Measurements from ENCODE around the gene NOL9.
"Not testable (repeated sequence)": the region's sequence is repeated elsewhere in the genome, so short reads cannot be mapped to it uniquely, and the experiment has no call there.

NOL9 gene

DNA sequence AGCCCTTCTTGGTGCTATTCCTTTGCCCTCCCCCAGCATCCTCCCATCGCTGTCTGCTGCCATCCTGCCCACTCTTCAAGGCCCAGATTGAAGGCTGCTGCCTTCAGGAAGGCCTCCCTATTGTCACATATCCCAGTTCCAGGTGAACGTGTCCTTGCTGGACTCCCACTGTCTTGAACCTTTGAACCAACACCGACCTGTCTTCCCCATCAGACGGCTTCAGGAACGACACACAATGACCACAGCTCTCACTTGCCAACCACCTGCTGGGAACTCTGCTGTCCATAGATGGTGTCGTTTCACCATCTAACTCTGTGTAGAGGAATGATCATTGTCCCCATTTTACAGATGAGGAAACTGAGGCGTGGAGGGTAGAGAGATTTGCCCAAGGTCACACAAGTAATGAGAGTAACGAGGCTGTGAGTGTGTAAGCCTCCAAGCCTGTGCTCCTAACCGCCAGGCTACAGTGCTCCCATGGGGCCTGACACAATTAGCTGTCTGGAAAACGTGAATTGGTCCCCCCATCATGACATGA, 53.0 kb downstream of the NOL9 start:
- no peak for DNase-seq

DNA sequence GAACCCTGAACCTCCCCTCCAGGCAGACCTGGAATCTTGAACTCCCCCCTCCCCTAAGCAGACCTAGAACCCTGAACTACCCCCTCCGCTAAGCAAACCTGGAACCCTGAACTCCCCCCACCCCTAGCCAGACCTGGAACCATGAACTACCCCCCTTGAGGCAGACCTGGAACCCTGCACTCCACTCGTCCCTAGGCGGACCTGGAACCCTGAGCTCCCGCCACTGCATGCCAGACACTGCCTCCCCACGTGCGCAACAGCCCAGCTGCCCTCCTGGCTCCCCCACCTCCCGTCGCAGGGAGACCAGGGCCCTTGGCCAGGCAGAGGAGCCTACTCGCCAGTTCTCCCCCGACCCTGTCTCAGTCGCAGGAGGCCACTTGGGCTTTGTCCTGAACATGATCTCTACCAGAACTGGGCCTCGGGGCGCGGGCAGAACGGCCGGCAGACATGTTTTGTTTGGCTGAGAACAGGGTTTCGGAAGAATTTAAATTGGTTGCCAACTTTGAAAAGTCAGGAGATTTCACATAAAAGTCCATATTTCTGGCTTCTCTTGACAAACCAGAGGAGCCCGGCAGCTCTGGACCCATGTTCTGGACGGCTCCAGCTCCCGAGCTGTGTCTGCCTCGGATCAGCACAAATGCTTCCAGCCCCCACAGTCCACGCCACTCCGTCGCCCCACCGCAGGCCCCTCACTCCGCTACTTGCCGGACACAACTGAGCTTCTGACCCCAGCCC, 53.6 kb downstream of the NOL9 start:
- DNase-seq: no peak

DNA sequence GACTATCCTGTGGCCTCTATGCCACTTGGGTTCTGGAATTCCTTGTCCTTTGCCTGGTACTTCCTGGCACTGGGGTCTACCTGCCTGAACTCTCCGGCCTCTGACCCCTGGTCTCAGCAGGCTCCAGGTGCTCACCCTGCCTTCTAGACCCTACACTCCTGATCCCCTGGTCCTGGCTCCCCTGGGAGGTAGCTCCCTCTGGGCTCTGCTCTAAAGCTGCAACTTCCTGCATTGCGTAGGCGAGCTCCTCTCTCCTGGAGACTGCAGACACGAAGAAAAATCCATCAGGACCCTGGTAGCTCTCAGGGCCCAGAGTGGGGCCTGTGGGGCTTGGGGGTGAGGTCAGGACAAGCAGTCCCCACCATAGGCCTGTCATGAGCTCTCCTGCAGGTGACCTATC, 55.0 kb downstream of the NOL9 start:
- no peak for DNase-seq

DNA sequence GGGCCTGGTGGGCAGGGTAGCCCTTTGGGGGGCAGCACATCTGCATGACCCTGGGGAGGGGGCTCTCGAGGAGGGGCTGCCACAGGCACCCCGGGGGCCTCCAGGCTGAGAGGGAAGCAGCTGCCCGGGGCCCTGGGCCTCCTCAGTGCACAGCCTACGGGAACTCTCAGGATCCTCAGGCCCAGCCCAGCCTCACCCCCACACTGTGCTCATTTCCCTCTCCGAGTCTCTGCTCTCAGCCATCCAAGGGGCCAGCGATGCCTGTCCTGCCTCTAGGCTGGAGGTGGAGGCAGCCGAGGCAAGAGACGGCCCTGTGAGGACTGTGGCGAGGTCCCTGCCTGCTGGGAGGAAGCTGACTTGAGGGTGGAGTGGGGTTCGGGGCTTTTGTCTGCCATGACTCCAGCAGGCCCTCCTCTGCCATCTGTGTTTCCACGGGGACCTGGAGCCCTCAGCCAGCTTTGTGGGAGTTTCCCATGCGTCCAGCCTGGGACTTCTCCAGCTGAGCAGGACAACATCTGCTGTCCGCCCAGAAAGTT, 55.7 kb downstream of the NOL9 start:
- DNase-seq: no peak

DNA sequence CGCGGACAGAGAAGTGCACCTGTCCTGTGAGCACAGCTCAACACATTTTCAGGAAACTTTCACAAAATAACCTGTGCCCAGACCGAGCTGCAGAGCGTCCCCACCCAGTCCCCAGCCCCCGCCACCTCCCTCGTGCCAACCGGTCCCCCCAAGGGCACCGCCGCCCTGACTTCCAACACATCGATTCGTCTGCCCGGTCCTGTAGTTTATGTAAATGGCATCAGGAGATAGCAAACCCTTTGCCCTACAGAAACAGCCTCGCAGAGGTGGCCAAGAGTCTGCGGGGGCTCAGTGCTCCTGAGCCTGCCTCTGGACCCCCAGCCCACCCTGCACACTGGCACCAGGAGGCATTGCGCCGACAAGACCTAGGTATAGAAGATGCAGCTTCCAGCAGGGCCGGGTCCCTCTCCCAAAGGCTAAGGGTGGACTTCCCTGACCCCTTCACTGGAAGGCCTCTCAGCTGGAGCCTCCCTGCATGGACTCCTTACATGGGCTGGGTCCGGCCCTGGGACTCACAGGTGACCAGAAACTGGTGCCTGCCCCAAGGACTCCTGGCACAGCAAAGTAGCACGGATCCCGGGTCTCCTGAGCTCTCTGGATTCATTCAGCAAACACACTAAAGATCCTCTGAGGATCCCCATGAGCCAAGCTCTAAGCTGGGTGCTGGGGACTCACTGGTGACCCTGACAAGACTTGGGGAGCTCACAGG, 56.3 kb downstream of the NOL9 start:
- DNase-seq: no peak

DNA sequence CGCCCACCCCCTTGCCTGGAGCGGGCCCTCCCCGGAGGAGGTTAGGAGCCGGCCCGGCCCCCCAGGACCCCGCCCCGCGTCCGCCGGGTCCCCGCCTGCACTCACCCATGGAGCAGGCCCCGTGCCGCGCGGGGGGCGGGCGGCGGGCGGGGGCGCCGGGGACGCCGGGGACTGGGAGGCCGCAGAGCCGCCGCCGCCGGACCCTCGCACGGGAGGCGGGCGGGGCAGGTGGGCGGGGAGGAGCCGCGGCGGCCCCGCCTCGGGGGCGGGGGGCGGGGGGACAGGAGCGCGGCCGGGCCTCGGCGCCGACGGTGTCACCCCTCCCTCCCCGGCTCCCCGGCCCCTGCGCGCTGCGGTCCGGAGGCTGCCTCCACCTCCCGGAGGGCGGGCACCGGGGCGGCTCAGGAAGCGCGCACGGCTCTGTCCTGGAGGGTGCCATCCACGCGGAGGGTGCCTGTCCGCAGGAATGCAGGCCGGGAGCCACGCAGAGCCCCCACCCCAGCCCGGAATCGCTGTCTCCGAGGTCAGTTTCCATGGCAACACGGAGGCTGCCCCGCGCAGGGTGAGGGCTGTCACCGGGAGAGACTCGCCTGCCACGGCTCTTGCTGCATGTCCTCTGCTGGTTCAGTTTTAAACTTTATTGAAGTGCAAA, 57.0 kb downstream of the NOL9 start:
- DNase-seq: peak; percentile 60

DNA sequence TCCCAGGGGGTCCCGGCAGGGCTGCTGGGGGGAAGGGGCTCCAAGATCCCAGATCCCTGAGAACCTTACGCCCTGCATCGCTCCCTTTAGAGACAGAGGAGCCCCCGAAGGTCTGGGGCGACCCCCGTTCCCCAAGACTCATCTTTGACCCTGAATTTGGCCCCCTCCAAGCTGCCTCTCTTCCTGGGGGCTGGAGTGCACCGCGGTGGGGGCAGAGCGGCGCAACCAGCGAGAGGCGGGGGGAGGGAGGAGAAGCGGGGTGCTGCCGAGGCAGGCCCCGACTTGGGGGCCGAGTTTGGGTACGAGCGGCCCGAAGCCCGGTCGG, 57.5 kb downstream of the NOL9 start:
- DNase-seq: no peak

DNA sequence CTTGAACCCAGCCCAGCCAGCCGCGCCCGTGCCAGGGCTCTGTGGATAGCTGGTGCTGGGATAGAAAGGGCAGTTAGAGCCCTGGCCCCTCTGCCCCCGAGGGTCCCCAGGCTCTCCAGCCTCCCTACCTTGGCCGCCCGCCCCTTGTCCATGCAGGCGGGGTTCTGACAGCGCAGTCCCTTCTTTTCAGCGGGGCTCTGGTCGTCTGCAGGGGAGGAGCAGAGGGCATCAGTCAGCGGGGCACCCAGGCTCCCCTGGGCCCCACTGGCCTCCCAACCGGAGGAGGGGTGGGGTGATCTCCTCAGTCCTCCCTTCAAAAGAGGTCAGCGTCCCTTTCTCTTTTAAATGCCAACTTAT, 58.0 kb downstream of the NOL9 start:
- no peak for DNase-seq

DNA sequence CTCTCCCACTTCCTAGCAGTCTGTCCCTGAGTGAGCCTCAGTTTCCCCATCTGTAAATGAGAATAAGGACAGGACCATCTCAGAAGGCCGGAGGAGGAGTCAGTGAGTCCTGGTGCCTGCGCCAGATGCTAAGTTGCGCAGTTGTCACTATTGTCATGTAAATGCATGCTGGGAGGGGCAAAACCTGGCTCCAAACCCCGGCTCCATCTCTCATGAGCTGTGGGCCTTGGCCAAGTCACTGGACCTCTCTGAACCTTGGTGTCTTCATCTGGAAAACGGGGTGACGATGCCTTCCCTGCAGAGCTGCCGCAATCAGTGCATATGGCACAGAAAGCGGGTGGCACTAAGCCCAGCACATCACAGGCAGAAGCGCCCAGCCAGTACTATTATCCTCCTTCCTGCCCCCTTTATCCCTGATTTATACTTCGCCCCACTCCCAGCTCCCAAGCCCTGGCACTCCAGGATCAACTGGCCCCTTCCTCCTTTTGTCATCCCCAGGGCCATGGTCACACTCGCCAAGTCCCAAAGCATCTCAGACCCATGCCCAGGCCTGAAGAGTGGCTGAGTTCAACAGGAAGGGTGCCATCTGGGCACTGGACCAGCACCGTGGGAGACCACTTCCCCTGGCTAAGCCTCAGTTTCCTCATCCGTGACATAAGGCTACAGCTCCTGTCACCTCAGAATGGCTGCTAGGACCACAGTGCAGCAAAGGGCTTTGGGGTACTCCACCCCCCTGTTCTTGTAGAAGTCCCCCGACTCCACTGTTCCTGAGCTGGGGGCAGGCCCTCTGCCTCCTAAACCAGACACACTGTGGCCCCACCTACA, 58.6 kb downstream of the NOL9 start:
- DNase-seq: no peak

DNA sequence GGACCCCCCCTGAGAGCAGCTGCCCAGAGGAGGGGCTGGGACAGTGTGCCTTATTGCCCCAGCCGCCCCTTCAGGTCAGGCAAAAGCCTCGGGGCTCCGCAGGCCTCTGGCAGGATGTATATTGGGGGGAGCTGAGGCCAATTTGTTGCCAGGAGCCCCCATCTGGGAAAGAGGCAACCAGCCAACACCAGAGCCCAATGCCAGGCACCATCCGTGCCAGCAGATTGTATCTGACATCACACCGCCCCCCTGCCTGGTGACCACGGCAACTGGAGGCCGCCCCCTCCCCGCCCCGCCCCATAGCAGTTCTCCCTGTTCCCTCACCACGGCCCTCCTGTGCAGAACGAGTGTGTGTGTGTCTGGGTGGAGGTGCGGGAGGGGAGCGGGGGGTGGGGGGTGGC, 59.3 kb downstream of the NOL9 start:
- DNase-seq: no peak

DNA sequence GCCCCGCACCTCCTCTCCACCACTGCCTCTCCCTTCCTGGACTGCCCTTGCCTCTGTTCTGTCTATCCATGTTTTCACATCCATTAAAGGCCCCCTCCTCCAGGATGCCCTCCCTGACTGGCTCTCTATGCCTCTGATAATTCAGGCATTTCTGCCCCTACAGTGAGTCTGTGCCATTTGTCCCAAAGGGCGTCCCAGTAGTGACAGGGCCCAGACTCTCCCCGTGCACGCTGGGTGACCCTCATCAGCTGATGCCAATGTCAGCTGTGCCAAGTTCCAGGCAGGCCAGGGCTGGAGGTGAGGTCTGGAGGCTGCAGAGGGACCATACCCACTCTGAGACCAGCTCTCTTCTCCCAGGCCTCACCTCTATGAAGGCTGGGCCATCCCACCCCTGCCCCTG, 59.7 kb downstream of the NOL9 start:
- DNase-seq: no peak

DNA sequence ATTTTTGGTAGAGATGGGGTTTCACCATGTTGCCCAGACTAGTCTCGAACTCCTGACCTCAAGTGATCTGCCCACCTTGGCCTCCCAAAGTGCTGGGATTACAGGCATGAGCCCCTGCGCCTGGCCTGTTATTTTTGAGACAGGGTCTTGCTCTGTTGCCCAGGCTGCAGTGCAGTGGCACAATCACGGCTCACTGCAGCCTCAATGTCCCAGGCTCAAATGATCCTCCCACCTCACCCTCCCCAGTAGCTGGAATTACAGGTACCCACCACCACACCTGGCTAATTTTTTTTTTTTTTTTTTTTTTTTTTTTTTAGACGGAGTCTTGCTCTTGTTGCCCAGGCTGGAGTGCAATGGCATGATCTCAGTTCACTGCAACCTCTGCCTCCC, 60.5 kb downstream of the NOL9 start:
- not testable (repeated sequence) for DNase-seq

DNA sequence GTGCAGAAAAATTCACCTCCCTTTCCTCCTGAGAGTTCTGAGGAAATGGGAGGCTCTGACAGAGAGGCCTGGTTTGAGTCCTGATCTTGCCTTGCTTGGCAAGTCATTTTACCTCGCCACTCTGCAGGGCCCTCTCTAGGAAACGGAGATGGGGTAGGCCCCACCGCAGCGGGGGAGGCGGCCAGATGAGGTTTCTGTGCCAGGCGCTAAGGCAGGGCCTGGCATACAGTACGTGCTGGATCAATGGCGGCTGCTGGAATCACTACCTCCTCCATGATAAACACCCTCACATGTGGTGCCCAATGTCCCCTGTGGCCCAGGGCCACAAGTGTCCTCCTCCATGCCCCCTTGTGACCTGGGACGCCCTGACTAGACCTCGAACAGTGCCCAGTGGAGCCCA, 62.3 kb downstream of the NOL9 start:
- DNase-seq: no peak

DNA sequence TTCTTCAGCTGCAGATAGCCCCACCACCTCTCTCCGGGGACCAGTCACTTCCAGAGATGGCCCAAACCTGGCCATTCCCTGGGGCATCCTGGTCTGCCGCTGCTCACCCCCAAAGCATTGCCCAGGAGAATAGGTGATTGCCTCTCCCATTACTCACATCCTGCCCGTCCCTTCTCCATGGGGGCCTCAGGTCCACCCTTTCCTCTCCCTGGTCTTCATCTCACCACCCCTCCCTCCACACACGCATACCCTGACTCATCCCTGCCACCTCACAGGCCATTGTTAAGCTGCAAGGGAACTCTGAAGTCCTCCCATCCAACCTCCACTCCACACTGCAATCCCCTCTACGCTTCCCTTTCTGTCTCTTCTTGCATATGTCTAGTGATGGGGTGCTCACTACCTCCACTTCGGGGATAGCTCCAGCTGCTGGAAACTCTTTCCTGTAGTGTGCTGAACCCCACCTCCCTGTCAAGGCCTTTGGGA, 62.8 kb downstream of the NOL9 start, which contains the start of gene PLEKHG5:
PLEKHG5 (minus strand) TSS at position 188 of the 483 bp plus-strand sequence. CDS start 14,096 bp downstream, outside the sequence.
- no peak for DNase-seq

DNA sequence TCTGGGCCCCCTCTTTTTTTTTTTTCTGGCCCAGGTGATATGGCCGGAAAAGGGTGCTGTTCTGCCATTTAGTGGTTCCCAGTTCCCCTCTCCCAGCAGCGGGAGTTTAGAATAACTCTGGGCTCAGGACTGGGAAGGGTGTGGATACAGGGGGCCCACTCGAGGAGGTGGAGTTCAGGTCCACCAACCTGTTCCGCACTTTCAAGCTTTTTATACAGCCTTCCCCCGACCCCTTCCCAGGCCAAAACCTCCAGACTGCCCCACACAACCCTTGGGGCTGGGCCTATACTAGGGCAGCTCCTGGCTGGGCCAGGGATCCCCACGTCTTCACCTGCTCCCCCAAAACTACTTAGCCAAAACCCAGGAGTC, 63.2 kb downstream of the NOL9 start:
- DNase-seq: no peak

DNA sequence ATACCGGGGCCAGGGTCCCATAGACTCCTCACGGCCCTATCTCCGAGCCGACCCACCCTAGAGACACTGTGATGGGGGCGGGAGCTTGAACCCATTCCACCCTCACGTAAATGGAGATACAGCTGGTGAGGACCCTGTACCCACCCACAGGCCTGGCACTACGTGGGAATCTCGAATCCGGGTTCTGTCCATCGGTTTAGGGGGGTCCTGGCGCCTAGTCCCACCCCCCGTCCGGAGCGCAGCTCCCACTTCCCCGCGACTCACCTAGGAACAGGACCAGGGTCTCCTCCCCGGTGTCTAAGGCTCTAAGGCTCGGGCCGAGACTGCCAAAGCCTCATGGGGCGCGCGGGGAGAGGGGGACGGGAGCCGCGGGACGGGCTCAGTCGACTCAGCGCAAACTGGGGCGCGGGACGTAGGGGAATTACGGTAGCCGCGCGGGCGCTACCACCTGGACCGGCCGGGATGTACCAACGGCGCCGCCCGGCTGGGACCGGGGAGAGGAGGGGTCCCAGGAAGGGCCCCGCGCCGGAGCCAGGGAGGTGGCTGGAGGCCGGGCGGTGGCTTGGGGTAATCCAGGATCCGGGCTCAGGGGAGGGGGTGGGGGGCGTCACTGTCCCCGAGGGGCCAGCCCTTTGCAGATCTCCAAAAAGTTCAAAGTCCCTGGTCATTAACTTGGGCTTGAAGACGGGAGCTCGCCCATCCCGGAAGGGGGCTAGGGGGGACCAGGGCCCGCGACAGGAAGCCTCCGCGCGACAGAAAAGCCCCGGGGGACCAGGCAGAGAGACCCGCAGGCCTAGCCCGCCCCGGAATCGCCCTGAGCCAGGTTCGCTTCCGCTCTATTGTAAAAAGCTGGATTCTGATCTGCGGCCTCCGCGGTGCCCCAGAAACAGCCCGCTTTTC, 63.9 kb downstream of the NOL9 start:
- peak; percentile 55 for DNase-seq

DNA sequence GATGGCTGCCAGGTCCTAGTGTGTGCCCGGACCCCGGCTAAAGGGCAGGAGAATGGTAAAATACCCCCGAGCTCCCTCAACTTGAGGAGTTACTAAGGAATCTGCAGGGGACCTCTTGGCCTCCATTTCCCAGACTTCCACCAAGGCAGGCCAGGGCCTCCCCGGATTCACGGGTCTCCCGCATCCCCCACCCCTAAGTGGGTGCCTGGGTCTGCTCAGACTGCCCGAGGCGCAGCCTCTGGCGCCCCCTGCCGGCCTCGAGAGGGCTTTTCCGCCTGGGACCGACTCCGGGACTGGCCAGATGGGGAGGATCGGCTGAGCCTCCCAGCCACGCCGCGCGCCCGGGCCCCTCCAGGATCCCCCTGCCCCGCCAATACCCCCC, 64.5 kb downstream of the NOL9 start:
- DNase-seq: peak; percentile 81

DNA sequence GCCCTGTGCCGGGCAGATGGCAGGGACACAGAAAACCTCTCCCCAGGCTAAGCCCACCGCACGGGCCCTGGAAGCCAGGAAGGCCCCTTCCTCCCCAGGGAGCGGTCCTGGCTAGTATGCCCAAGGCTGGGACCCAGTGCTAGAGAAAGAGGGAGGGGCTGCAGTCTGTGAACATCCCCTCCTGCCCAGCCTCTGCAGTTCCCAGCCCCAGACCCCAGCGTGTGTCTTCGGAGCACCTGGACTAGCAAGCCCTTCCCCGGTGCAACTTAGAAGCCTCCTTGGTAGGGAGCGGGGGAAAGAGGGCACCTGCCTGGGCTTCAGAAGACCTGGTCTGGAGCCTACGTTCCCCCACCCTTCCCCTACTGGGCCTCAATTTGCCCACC, 64.9 kb downstream of the NOL9 start:
- no peak for DNase-seq

DNA sequence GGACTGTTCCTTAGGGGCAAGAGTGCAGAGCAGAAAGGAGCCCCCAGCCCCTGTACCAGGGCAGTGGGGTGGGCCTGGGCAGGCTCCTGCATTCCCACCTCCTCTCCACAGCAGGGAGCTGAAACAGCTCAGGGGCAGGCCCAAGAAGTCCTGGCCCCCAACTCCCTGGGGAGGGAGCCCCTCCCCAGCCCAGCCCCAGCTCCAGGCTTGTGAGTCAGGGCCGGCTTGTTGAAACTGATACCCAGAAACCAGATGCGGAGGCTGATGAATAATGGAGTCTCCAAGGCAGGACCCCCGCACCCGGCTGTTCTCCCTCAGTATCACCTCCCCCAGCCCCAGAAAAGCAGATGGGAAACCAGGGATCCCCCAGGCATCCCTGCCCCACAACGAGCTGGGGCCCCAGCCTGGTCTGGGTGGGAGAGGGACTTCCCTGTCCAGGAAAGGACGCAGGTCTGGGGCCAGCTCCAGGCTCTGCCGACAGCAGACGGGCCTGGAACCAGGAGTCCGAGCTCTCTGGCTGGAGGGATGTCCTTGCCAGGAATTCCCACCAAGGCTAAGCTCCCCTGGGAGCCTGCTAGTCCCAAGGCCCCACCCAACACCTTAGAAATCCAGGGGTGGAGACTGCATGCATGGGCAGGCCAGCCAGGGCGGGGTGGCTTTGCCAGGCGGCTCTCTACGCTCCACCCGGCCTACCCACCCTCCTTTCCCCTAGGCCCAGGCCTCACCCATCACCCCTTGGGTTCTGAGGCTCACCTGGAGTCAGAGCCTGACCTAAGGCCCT, 65.5 kb downstream of the NOL9 start:
- no peak for DNase-seq

DNA sequence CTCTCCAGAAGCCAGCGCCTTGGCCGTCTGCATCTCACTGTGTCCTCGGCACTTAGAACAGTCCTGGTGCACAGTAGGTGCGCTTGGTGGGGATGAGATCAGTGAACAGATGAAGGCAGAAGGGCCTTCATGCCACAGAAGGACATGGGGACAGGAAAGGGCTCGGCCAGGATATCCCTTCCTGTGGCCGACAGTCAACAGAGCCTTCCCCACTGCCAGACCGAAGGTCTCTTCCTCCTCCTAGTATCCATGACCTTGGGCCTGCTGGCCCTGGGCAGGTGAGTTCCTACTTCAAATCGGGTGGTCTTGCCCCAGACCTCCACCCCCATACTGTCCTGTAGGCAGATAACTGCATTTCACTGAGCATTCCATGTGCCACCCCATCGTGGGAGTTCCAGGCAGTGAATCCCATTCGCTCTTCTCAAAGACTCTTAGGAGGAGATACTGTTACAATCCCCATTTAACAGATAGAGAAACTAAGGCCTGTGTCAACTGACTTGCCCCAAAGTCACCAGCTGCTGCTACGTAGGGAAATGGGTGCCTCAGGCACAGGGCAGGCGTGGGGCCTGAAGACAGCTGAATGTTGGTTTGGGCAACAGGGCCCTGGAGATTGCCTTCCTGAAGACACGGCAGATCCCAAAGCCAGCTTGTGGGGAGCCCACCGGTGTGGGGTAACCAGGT, 66.4 kb downstream of the NOL9 start:
- DNase-seq: no peak
